ENCODE data around the gene TCAIM.

The TCAIM gene

DNA sequence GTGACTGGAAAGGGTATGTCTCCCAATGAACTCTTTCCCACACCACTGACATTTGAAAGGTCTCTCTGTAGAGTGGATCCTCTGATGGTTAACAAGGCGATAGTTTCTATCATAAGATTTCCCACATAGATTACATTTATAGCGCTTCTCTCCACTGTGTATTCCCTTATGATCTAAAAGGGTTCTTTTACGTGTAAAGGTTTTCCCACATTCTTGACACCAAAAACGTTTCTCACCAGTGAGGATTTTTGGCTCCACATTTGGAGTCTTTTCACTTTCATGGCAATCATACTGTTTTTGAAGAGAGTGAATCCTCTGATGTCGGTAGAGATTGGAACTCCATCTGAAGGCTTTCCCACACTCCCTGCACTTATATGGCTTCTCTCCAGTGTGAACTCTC lies 108.4 kb downstream of the TCAIM start:
- FAIRE-seq: no peak

DNA sequence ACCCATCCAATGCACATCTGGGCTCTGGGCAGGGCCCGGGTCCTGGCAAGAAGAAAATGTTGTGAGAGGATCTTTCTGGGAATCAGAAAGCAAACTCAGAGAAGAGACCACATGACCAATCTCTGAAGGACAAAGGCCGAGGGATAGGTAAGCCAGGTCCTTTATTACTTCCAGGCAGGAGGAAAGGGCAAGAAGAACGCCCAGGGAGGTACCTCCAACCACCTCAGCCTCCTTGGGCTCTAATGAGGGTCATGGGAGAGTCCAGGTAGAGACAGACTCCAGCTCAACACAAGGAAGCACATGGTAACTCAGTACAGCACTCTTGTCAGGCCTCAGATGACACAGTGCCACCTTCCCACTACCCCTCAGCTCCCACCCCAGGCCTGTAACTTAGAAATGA lies 112.9 kb downstream of the TCAIM start:
- FAIRE-seq: no peak

- no peak for FAIRE-seq
Observed at GRCh38 chr3:44454258-44454657, 115.7 kb downstream of the TCAIM start.

- no peak for FAIRE-seq
Observed at GRCh38 chr3:44455318-44455717, 116.8 kb downstream of the TCAIM start.

All from colon (tissue), 2 donors.